ENCODE results near the gene PCBP3. TPM values are rescaled to one million over a fixed set of nuclear protein-coding genes. Genes with fewer than 3 reads are reported as not detected.

The PCBP3 gene
- total and polyA plus RNA-seq, 2 of the 8 experiments (the other 6 are each of a cell fraction or from before 2014, with no cell fraction given) = 3.5 to 6.3 TPM

GRCh38 chr21:45862543-45863207, 219.2 kb downstream of the PCBP3 start (continued):
- no peak for TF ChIP-seq KDM1A (IDR thresholded peaks at IDR 0.05; ENCODE audit: borderline replicate concordance, low read length)
